ENCODE results near the gene CDH23.
A peak's percentile ranks its signal among the peaks of the same experiment; 100 is the strongest.

Gene CDH23

DNA sequence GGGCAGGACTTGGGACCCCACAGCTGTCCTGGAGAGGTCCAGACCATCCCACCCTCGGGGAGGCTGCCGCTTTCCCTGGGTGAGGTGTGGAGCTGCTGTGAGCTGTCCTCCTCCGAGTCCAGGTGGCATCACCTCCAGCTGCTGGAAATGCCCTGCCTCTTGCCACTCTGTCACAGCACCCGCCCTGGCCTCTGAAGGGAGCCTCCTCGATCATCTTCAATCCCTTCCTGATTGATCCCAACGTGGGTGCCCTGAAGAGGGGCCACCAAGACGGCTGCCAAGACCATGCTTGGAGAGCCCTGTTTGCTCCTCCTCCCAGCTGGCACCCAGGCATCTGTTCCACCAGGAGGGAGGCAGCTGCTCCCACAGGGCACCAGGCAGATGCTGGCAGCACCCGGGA, 318.3 kb downstream of the CDH23 start:
- DNase-seq: no peak

DNA sequence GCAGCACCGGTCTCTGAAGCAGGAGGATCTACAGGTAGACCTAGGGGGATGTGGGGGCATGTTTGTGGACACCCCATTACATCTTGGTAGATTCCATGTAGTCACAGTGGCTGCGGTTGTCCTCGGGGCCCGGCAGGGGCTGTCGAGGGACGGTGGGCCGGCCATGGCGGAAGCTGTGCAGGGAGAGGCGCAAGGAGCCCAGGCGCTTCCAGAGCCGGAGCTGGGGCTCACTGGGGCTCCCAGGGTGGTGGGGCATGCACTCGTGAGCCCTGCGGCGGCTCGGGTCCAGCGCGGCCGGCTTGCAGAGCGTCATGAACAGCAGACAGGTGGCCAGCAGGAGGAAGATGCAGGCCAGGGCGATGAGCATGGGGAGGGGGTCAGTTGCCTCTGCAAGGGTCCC, 319.1 kb downstream of the CDH23 start:
- DNase-seq: no peak

DNA sequence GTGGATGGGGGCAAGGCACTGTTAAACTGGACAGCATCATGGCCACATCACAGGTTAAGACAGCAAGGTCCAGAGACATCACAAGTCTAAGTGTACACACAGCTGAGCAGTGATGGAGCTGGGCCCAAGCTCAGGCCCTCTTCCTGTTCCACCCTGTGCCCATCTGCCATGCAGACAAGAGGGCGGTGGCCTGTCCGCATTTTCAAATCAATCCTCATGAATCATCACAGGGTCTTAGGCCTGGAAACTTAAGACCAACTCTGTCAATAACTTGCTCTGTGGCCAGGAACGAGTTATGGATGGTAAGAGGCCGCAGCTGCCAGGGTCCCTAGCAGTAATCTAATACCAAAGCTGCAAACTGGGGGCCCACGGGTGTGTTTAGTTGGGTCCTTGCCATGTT, 319.7 kb downstream of the CDH23 start:
- no peak for DNase-seq

DNA sequence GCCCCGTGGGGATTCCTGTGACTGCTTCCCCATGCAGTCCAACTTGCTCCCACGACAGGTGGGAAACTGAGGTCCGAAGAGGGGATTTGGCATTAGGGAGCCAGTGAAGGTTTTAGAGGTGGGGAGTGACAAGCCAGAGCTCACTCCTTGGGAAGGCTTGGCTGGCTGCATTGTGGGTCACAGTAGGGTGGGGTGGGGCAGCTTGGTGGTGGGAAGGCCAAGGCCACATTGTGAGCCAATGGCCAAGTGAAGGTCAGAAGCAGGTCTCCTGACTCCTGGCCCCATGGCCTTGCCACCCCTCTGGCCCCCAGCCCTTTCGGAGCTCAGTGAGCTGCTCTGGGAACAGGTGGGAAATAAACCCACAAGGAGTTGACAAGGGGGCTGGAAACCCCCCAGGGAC, 320.3 kb downstream of the CDH23 start:
- DNase-seq: no peak

GRCh38 chr10:71717551-71717951, 320.8 kb downstream of the CDH23 start:
- no peak for DNase-seq

DNA sequence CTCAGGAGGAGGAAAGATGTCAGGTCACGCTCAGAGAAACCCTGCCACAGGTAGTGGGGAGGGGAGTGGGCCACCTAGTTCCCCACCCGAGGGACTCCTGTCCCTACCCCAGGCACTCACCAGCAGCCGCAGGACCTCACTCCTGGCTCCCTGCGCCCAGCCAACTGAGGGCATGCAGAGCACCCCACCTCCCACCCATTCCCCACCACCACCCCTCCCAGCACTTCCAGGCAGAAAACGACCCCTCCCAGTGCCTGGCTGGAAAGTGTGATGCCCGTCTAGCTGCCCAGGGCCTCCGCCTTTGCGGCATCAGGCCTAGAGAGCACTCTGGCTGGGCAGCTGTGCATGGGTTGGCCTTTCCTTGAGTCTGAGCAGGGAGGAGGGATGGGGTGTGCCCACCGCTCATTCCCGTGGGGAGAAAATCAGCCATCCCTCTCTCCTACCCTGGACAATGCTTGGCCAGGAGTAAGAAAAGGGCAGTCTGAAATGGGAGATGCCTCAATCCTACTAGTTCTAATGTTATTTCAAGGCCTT, 321.5 kb downstream of the CDH23 start:
- no peak for DNase-seq

GRCh38 chr10:71719042-71719441, 322.3 kb downstream of the CDH23 start:
- DNase-seq: no peak

- no peak for DNase-seq
Observed at GRCh38 chr10:71719464-71720201, 322.9 kb downstream of the CDH23 start, which contains the start of gene C10orf105. TSS of gene C10orf105 (minus strand) at chr10:71719778. CDS start at chr10:71716337, 3,441 bp downstream.

DNA sequence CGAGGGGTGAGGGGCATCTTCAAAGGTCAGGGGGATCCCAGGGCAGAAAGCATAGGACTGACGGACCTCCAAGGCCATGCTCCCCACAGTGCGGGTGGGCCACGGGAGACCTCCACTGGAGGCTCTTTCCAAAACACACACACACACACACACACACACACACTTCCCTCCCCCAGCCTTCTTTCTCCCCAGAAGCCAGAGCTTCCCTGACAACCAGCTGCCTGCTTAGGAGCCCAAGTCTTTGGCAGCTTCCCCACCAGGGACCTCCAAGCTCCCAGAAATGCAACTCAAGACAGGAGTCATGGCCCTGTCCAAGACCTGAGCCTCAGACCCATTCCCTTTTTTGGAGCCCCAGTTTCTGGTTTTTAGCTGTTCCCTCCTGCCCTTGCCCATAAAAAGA, 323.6 kb downstream of the CDH23 start:
- DNase-seq: no peak

DNA sequence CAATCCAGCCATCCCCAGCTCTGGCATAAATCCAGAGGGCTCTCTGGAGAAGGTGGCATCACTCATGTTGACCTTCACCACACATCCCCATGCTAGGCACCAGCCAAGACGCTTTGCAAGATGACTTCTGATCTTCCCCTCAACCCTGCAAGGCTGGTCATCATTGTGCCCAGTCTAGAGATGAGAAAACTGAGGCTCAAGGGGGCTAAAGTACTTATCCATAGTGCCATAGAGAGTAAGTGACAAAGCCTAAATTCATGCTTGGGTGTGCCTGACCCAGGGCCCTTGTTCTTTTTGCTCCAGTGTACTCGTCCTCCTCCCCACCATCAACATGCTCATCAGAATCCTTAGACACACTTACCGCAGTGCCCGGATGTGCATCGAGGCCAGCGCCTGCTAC, 324.6 kb downstream of the CDH23 start:
- DNase-seq: no peak

DNA sequence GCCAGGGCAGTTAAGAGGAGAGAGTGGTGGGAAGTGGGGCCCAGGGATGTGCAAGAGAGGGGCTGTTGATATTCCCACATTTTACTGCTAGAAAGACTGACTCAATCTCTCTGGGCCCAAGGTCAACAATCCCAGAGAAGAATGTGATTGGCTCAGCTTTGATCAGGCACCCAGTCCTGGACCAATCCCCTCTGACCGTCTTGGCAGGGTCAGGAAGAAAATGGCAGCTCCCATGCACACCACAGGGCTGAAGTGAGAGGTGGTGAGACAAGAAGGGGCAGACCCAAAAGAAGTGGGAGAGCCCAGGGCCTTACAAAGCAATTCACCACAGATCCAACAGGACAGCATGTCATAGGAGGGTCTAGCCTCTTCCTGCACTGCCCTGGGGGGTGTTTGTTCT, 326.1 kb downstream of the CDH23 start:
- no peak for DNase-seq

DNA sequence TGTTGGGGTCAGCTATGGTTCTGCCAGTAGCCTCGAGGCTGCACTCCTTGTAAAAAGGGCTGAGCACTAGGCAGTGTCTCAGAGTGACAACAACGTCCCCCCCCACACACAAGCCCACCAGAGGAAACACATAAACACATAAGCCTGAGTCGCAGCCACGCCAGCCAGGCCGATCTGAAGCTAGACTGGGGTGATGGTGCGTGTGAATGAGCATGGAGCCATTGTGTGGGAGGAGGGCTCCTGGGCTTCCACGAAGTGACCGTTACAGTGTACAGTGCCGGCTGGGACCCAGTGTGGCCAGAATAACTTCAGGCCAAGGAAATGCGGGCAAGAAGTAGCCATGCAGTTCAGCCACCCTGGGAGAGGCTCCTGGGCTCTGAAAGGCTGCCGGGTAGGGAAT, 326.6 kb downstream of the CDH23 start:
- DNase-seq: no peak

GRCh38 chr10:71724539-71724938, 327.8 kb downstream of the CDH23 start:
- DNase-seq: no peak

DNA sequence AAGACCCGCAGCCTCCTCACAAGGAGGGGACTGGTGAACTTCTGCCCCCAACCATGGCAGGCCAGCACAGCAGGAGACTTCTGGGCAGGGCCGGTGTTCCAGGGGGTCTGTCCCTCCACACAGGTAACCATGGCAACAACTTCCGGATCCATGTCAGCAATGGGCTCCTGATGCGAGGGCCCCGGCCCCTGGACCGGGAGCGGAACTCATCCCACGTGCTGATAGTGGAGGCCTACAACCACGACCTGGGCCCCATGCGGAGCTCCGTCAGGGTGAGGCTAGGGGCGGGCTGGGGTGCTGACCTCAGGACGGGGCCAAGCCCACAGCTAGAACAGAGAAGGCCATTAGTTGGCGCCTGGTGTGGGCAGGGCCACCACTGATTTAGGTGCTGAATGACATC, 328.5 kb downstream of the CDH23 start:
- DNase-seq: no peak

DNA sequence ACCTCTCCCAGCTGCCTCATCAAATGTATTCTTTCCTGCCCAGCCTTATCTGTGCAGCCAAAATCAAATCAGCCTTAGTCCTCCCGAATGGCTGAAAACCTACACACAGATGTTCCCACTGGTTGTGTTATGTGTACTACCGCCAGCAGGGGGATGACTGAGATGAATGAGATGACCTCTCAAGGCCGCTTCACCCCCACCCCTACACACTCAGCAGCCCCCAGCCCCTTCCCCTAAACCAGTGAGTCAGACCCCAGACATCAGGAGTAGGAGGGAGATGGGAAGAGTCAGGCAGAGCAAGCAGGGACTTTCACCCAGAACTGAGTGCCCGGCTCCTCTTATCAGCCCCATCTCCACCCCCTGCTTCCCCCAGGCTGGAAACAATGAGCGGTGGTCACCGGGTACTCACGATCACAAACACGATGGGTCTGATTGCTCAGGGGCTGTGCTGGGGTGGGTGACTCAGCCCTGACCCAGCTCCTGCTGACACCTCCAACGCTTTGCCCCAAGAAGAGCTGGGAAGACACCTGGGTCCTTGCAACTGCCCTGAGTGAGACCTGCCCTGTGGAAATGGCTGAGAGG, 329.4 kb downstream of the CDH23 start:
- peak; percentile 79 for DNase-seq

DNA sequence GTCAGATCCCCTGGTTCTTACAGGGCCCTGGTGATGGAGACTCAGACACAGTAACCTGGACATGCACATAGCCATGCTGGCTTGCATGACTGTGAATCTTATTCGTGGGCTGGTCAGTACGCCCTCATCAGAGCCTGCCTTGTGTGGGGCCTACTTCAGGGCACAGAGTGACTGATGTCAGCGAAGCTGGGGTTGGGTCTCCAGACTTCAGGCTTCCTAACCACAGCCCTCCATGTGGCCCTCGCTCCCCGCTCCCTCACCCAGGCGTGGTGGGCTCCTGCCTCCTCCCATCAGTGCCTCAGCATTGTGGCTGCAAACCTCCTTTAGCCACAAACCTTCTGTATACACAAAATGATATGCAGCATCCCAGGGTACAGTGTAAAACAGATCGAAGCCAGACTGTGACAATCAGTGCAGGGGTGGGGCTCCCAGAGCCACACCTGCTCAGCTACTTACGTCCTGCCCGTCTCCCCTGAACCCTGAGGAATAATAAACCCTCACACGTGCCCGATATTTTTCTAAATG, 329.9 kb downstream of the CDH23 start:
- DNase-seq: peak; percentile 44

DNA sequence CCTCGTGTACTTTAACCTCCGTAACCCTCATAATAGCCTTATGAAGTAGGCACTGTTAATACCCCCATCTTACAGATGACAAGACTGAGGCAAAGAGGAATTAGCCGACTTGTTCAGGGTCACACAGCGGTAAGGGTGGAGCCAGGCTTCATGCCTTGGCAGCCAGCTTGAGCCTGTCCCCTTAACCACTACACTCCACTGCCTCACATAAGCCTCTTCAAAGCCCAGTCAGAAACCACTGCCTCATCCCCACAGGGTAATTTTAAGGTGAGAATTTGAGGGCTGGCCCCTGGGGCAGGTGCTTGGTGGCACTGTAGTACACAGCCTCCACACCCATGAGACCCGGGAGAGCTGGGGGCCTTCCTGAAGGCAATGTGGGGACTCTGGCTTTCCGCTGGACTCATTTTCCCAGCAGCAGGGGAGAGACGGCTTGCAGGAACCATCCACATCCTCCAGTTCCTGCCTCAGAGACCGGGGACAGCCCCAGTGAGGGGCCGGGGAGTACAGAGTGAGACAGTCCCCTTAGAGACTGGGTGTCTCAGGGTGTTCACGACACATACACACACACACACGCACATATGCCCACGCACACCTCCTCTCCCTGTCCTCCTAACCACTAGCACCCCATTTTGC, 330.5 kb downstream of the CDH23 start:
- DNase-seq: peak; percentile 57

GRCh38 chr10:71727738-71728737, 331.3 kb downstream of the CDH23 start:
- peak; percentile 49 for DNase-seq

GRCh38 chr10:71729161-71729636, 332.5 kb downstream of the CDH23 start:
- no peak for DNase-seq

DNA sequence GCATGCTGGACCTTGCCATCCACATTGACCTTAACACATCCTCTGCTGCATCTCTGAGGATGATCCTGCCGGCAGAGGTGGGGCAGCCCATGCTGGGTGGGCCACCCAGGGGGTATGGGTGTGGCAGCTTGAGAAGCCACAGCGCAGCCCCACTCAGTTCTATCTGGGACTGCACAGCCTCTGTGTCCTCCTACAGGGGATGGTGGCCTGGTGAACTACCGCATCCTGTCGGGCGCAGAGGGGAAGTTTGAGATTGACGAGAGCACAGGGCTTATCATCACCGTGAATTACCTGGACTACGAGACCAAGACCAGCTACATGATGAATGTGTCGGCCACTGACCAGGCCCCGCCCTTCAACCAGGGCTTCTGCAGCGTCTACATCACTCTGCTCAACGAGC, 335.1 kb downstream of the CDH23 start:
- no peak for DNase-seq

DNA sequence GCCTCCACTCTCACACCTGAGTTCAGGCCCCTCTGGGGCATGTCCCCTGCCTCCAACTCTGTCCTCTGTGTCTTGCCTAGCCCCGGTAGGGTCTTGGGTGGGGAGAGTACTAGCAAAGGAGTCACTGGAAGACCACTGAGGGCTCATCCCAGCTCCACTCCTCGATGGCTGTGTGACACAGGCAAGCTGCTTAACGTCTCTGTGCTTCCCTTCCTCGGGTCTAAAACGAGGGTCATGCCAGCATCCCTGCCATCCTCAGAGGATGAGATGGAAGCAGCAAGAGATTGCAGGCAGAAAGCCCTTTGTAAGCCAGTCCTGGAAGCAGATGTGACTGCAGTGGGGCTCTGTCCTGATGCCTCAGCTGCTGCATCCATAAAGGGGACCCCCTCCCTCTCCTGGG, 338.1 kb downstream of the CDH23 start:
- no peak for DNase-seq

Measured in activated CD8-positive, alpha-beta memory T cell treated with anti-CD3 and anti-CD28 coated beads, Interleukin-2, amount 50 U/mL, for 4 hours (primary cell).